GM20000 (cell line): ENCODE data around the gene BZW1.
A peak's percentile ranks its signal among the peaks of the same experiment; 100 is the strongest.

Experiments used
- DNase-seq: peaks from one replicate; pipeline ENCODE4 v3.0.0; 2012; ENCODE audit warnings: low spot score
- TF ChIP-seq, protein P1 (sequence below): IDR thresholded peaks from 2 replicates; pipeline ENCODE4 v1.5.1; 2012; ENCODE audit warnings: mild to moderate bottlenecking, control low read depth; ENCODE audit errors: extremely low read depth, missing control alignments

Gene BZW1

GRCh38 chr2:200811333-200812121 lies at the start of gene BZW1:
Gene BZW1 (plus strand): TSS chr2:200811910. CDS start chr2:200813218, 1,308 bp downstream.
- DNase-seq = peak; percentile 97
- TF ChIP-seq, protein P1, sequence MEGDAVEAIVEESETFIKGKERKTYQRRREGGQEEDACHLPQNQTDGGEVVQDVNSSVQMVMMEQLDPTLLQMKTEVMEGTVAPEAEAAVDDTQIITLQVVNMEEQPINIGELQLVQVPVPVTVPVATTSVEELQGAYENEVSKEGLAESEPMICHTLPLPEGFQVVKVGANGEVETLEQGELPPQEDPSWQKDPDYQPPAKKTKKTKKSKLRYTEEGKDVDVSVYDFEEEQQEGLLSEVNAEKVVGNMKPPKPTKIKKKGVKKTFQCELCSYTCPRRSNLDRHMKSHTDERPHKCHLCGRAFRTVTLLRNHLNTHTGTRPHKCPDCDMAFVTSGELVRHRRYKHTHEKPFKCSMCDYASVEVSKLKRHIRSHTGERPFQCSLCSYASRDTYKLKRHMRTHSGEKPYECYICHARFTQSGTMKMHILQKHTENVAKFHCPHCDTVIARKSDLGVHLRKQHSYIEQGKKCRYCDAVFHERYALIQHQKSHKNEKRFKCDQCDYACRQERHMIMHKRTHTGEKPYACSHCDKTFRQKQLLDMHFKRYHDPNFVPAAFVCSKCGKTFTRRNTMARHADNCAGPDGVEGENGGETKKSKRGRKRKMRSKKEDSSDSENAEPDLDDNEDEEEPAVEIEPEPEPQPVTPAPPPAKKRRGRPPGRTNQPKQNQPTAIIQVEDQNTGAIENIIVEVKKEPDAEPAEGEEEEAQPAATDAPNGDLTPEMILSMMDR = no peak

DNA sequence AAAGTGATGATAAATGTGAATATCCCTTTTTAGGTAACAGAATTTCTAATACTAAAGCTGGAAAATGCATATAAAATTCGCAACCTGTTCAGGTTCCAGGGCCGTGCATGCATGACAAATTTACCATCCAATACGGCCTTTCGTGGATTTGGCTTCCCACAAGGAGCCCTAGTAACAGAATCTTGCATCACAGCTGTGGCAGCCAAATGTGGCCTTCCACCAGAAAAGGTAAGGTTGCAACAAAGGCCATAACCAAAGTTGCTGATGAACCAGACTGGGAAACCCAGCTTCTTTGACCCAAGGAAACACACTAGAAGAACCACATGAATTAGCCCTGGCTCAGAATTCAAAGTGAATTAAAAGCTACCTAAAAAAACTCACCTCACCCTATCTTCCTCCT lies 49.6 kb upstream of the BZW1 start:
- TF ChIP-seq, protein P1 = no peak
- no peak for DNase-seq

GRCh38 chr2:200763422-200763821 lies 48.3 kb upstream of the BZW1 start:
- no peak for DNase-seq
- TF ChIP-seq, protein P1 = no peak

- DNase-seq = no peak
- TF ChIP-seq, protein P1 = no peak
Observed at GRCh38 chr2:200765139-200765951, 46.4 kb upstream of the BZW1 start.

DNA sequence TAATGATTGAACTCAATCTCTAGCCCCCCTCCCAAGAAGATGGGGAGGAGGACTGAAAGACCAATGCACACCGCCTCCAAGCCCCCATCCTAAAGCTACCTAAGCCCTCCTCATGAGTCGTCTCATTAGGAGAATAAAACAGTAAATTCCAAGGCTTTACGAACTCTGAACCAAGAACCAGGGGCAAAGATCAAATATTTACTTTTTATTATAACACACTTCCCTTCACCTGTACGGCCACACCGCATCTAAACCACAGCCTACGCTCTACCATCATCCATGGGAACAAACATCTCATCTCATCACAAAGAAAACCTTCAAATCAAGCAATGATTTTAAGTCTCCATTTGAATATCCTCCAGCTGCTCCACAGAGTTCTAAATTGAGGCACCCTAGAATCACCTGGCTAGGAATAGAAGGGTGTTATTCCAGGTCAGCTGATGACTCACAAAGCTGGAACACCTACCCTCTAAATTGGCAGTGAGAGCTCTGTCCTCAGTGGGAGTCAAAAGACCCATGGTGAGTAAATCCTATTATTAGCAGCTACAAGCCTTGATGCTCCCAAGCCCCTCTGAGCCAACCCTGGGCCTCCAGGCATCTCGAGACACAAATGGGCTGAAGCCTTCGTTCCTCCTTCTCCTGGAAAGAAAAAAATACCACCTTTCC lies 45.6 kb upstream of the BZW1 start:
- TF ChIP-seq, protein P1 = no peak
- no peak for DNase-seq

GRCh38 chr2:200767111-200767885 lies 44.4 kb upstream of the BZW1 start:
- no peak for DNase-seq
- TF ChIP-seq, protein P1 = no peak
